Heart left ventricle (tissue), 16 donors: ENCODE measurements around the gene FAU. TPM values are rescaled to one million over a fixed set of nuclear protein-coding genes. Genes with fewer than 3 reads are reported as not detected.
A peak's percentile ranks its signal among the peaks of the same experiment; 100 is the strongest.

Source experiments
- ATAC-seq, 4 donors: fragments of 200-7000 bp; cut with Tn5 transposase; one replicate each; pipeline ENCODE4 v1.9.1; 2020 to 2022; ENCODE audit warnings: moderate library complexity in 4 of 4, mild to moderate bottlenecking in 3 of 4, moderate number of reproducible peaks in 1 of 4
- DNase-seq, 5 donors: peaks; one replicate each; pipeline ENCODE4 v3.0.0-alpha.2; 2020
- H3K27ac ChIP-seq, 12 donors: fragments of 200-600 bp; sonication (generic) in 4 of 12; one replicate each; pipeline versions ENCODE4 v1.5.0 to v1.8.0; 2016 to 2022; ENCODE audit warnings: mild to moderate bottlenecking in 2 of 12
- H3K27me3 ChIP-seq, 9 donors: fragments of 200-600 bp; sonication (generic) in 2 of 9; one replicate each; pipeline versions ENCODE4 v1.5.1 to v1.8.0; 2016 to 2022; ENCODE audit warnings: mild to moderate bottlenecking in 3 of 9
- H3K36me3 ChIP-seq, 9 donors: fragments of 200-600 bp; sonication (generic) in 2 of 9; one replicate each; pipeline versions ENCODE4 v1.5.0 to v1.8.0; 2018 to 2022; ENCODE audit warnings: mild to moderate bottlenecking in 2 of 9
- H3K4me1 ChIP-seq, 12 donors: fragments of 200-600 bp; sonication (generic) in 4 of 12; one replicate each; pipeline versions ENCODE4 v1.5.0 to v1.8.0; 2016 to 2022; ENCODE audit warnings: mild to moderate bottlenecking in 3 of 12
- H3K4me3 ChIP-seq, 12 donors: fragments of 200-600 bp; sonication (generic) in 4 of 12; one replicate each; pipeline versions ENCODE4 v1.5.0 to v1.8.0; 2017 to 2022; ENCODE audit warnings: mild to moderate bottlenecking in 9 of 12, moderate library complexity in 4 of 12
- H3K9me3 ChIP-seq, 12 donors: fragments of 200-600 bp; sonication (generic) in 4 of 12; one replicate each; pipeline versions ENCODE4 v1.5.0 to v1.8.0; 2016 to 2022; ENCODE audit warnings: mild to moderate bottlenecking in 1 of 12
- POLR2A ChIP-seq, 2 donors: fragments of 450-650 bp; IDR thresholded peaks; one replicate each; pipeline ENCODE4 v1.6.1; 2017; ENCODE audit warnings: antibody characterized with exemption in 2 of 2, mild to moderate bottlenecking in 2 of 2, moderate library complexity in 2 of 2
- WGBS, 4 donors: extraction: QIAGEN DNeasy Blood & Tissue Kit in 2 of 4; methylation state at CpG; one replicate each; pipeline versions ENCODE4 v1.1.5 to v1.1.7; 2013 to 2018; 5-methylcytosine and 5-hydroxymethylcytosine counted together
- intact Hi-C, 10 donors: fragments of 100-400 bp; cut with DNase I; formaldehyde crosslinking; loops; one replicate each; pipeline versions ENCODE4 v1.11.1 to v1.14.2; 2022
- polyA plus RNA-seq, 2 donors: library from polyadenylated mRNA; stranded (reverse); fragments of 200-250 nt; gene quantifications; one replicate each; pipeline ENCODE4 v1.2.3, GENCODE V29; 2013
- total RNA-seq, 9 donors: library from RNA; depleted of rRNA in 2 of 9; stranded (reverse); fragments of >200 nt in 2 of 9; fragmentation: NEBNext Ultra II Directional in 3 of 9; extraction: Animal tissue kit (Norgen Biotek cat#: 25700) in 3 of 9; gene quantifications; one replicate each; pipeline versions ENCODE4 v1.1.0 to v1.2.4, GENCODE V29; 2016 to 2023
- TF ChIP-seq, protein P1 (sequence below), 12 donors: fragments of 200-600 bp; sonication (generic) in 4 of 12; IDR thresholded peaks; one replicate each; pipeline versions ENCODE4 v1.5.0 to v1.8.0; 2018 to 2022; ENCODE audit warnings: antibody characterized with exemption in 12 of 12, mild to moderate bottlenecking in 5 of 12
- donor health status: ischemic (EF 13 %, LVEDD 7.1; RV severe dilation, severe dysfunction).
- donor health status: healthy with polysubstance abuse.
- donor health status: DM: no; HTN: yes; CAD: no.
- donor health status: DM: no; HTN: no; CAD: no.
- donor health status: ischemic (EF 25% LVEDD 6.9; RV normal size, moderate dysfunction).
- donor health status: ischemic (EF 25% LVEDD 5.7; RV mildly dilated, moderate dysfunction).
- donor health status: healthy.
- donor health status: DM: yes; HTN: yes; CAD: no.
- donor health status: ischemic (EF 35%, LVEDD 5.7; RV mildly dilated, moderate dysfunction).
- donor health status: nonischemic (EF 11% LVEDD 7.7; RV severe dilation, severe dysfunction).
- donor health status: DM: yes; HTN: yes; CAD: no.
- donor health status: PGD.
- donor health status: ischemic (EF 29% LVEDD 5.4; RV normal size, mild dysfunction).
- donor health status: nonischemic (EF 23%, LVEDD 6.1; RV moderate dilation, normal function).

The FAU gene
- total and polyA plus RNA-seq, 11 donors: 388 to 1,119 (median 641) TPM

GRCh38 chr11:65113361-65113756 is 8.6 kb downstream of the FAU start:
- ATAC-seq (no peak), DNase-seq (peak in 2 of 5 donors; percentile 19 to 35)
- Histone ChIP-seq H3K27me3 (peaks cover 0 to 5% (median 0%) of the 10 kb centered on the region in 9 donors), H3K4me3 (peak overlapping the region in 11 of 12 donors; percentile 38 to 90 (median 62)), H3K9me3 (no peaks in the 10 kb centered on the region), H3K27ac (peak overlapping the region in 10 of 12 donors; percentile 52 to 86 (median 79)), H3K4me1 (peaks cover 0 to 69% (median 49%) of the 10 kb centered on the region in 12 donors), H3K36me3 (peaks cover 0 to 33% (median 22%) of the 10 kb centered on the region in 9 donors)
- no peak for TF ChIP-seq POLR2A (IDR thresholded peaks at IDR 0.05)
- TF ChIP-seq, protein P1, sequence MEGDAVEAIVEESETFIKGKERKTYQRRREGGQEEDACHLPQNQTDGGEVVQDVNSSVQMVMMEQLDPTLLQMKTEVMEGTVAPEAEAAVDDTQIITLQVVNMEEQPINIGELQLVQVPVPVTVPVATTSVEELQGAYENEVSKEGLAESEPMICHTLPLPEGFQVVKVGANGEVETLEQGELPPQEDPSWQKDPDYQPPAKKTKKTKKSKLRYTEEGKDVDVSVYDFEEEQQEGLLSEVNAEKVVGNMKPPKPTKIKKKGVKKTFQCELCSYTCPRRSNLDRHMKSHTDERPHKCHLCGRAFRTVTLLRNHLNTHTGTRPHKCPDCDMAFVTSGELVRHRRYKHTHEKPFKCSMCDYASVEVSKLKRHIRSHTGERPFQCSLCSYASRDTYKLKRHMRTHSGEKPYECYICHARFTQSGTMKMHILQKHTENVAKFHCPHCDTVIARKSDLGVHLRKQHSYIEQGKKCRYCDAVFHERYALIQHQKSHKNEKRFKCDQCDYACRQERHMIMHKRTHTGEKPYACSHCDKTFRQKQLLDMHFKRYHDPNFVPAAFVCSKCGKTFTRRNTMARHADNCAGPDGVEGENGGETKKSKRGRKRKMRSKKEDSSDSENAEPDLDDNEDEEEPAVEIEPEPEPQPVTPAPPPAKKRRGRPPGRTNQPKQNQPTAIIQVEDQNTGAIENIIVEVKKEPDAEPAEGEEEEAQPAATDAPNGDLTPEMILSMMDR (IDR thresholded peaks at IDR 0.05): no peak
- intact Hi-C loops: loop anchor here in 8 of 10 donors (5.0 to 10.0 kb wide), 9 partner anchors 69 to 414 kb away; partner anchors contain the start of genes CAPN1 (in 3 of the 8), ARL2 (in 2 of the 8), CDC42BPG (in 2 of the 8) and DPF2 (in 1 of the 8)
- 14 to 25% (median 17%) methylated on average over 14 of the region's 14 CpGs for WGBS, 4 donors

GRCh38 chr11:65112546-65113360 is 9.2 kb downstream of the FAU start:
- peak overlapping the region in 11 of 12 donors; percentile 52 to 86 (median 79) for H3K27ac ChIP-seq
- peaks cover 0 to 34% (median 25%) of the 10 kb centered on the region in 9 donors for H3K36me3 ChIP-seq
- WGBS, 4 donors: 1 to 3% (median 1%) methylated on average over 18 to 57 of the region's 57 CpGs
- H3K9me3 ChIP-seq: no peaks in the 10 kb centered on the region
- DNase-seq (peak; percentile 46 to 85 (median 66)), ATAC-seq (peak; percentile 0 to 56 (median 37))
- H3K4me1 ChIP-seq: peaks cover 0 to 64% (median 46%) of the 10 kb centered on the region in 12 donors
- H3K27me3 ChIP-seq: peaks cover 0 to 5% (median 0%) of the 10 kb centered on the region in 9 donors
- H3K4me3 ChIP-seq: peak overlapping the region; percentile 38 to 90 (median 61)
- intact Hi-C loops: loop anchor here in 8 of 10 donors (5.0 to 10.0 kb wide), 9 partner anchors 70 to 415 kb away; partner anchors contain the start of genes CAPN1 (in 3 of the 8), ARL2 (in 2 of the 8), CDC42BPG (in 2 of the 8) and DPF2 (in 1 of the 8)
- no peak for TF ChIP-seq POLR2A (IDR thresholded peaks at IDR 0.05)
- TF ChIP-seq, protein P1 (IDR thresholded peaks at IDR 0.05): peak; percentile 76 to 92 (median 82)

DNA sequence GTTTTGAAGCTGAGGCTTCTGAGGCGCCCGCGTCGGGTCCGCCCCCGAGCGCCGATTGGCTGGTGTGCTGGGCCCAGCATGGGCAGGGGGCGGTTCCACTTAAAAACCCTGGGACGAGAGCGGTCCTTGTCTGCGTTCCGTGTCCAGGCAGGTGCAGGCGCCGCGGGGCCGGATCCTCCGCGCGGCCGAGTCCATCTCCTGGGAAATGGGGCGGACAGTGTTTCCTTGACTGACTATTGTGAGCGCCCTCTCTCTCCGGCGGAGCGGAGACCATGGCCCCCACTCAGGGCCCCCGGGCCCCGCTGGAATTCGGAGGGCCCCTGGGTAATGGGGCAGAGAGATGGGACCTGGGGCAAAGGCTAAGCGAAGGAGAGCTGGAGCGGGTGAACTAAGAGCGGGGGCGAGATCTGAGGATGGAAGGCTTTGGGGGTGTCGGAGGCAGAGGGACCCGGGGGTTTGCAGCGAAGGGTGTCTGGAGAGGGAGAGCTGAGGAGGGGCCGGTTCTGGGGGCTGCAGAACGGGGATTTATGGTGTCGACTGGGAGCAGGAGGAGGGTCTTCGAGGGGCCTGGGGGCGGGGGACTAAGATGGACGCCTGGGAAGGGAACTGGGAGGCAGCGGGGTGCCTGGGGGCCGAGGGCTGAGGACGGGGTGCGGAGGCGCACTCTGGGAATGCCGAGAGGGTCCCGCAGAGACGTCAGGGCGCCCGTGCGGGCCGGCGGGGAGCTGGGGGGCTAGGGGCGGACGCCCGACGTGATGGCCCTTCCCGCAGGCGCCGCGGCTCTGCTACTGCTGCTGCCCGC is 10.0 kb downstream of the FAU start, which contains the start of gene TM7SF2:
TSS of gene TM7SF2 (plus strand) at position 129 of the 802 bp plus-strand sequence. CDS start at position 273, 144 bp downstream.
- Histone ChIP-seq H3K27me3 (peaks cover 0 to 5% (median 0%) of the 10 kb centered on the region in 9 donors), H3K36me3 (peaks cover 0 to 37% (median 29%) of the 10 kb centered on the region in 9 donors), H3K9me3 (no peaks in the 10 kb centered on the region), H3K4me1 (peaks cover 0 to 63% (median 44%) of the 10 kb centered on the region in 12 donors), H3K4me3 (peak within 1 kb of the TSS; percentile 38 to 90 (median 61)), H3K27ac (peak within 1 kb of the TSS in 11 of 12 donors; percentile 52 to 86 (median 79))
- intact Hi-C loops: loop anchor here in 9 of 10 donors (2.0 to 10.0 kb wide), 11 partner anchors 69 to 415 kb away; partner anchors contain the start of genes CAPN1 (in 5 of the 9), ARL2 (in 2 of the 9), CDC42BPG (in 2 of the 9) and DPF2 (in 1 of the 9)
- peak; percentile 85 to 93 (median 86) for ATAC-seq
- DNase-seq: peak; percentile 96 to 98 (median 97)
- TF ChIP-seq POLR2A (IDR thresholded peaks at IDR 0.05): peak; percentile 73 to 96
- TF ChIP-seq, protein P1 (IDR thresholded peaks at IDR 0.05): no peak
- 1 to 2% (median 1%) methylated on average over 36 to 64 of the region's 64 CpGs for WGBS, 4 donors
